ENCODE measurements around the gene CRYGN.

Gene CRYGN

GRCh38 chr7:151439855-151440798, at the start of gene CRYGN:
Gene CRYGN (minus strand): TSS chr7:151440141. CDS start chr7:151439917, 224 bp downstream.
- DNase-seq: no peak

- DNase-seq: no peak
Measured at GRCh38 chr7:151489498-151489897, 49.6 kb upstream of the CRYGN start.

- DNase-seq: peak; percentile 47
Measured at GRCh38 chr7:151488096-151488495, 48.2 kb upstream of the CRYGN start.

- DNase-seq: no peak
Measured at GRCh38 chr7:151487228-151487627, 47.3 kb upstream of the CRYGN start.

- no peak for DNase-seq
Measured at GRCh38 chr7:151486074-151486473, 46.1 kb upstream of the CRYGN start.

GRCh38 chr7:151484971-151485707, 45.2 kb upstream of the CRYGN start:
- peak; percentile 75 for DNase-seq

GRCh38 chr7:151483711-151483983, 43.7 kb upstream of the CRYGN start:
- DNase-seq: no peak

- no peak for DNase-seq
Measured at GRCh38 chr7:151482883-151483710, 43.2 kb upstream of the CRYGN start.

- DNase-seq: no peak
Measured at GRCh38 chr7:151481650-151482505, 41.9 kb upstream of the CRYGN start.

GRCh38 chr7:151477867-151478266, 37.9 kb upstream of the CRYGN start:
- no peak for DNase-seq

GRCh38 chr7:151472644-151473380, 32.9 kb upstream of the CRYGN start:
- no peak for DNase-seq

- no peak for DNase-seq
Measured at GRCh38 chr7:151470711-151471110, 30.8 kb upstream of the CRYGN start.

- DNase-seq: no peak
Measured at GRCh38 chr7:151469281-151469680, 29.3 kb upstream of the CRYGN start.

- no peak for DNase-seq
Measured at GRCh38 chr7:151468217-151469018, 28.5 kb upstream of the CRYGN start.

- no peak for DNase-seq
Measured at GRCh38 chr7:151465169-151465568, 25.2 kb upstream of the CRYGN start.

- no peak for DNase-seq
Measured at GRCh38 chr7:151462306-151462779, 22.4 kb upstream of the CRYGN start.

- no peak for DNase-seq
Measured at GRCh38 chr7:151461942-151462230, 21.9 kb upstream of the CRYGN start.

GRCh38 chr7:151461096-151461941, 21.4 kb upstream of the CRYGN start:
- no peak for DNase-seq

GRCh38 chr7:151460474-151460855, 20.5 kb upstream of the CRYGN start:
- DNase-seq: no peak
